Cardiac fibroblast (primary cell): Measurements from ENCODE around the gene GUCY1A2.

Experiments
- DNase-seq, 2 donors: peaks; one replicate each; pipeline versions ENCODE4 v3.0.0 to v3.0.0-alpha.2; 2010; ENCODE audit warnings: low read depth in 2 of 2
- H3K4me3 ChIP-seq, 2 donors: replicated peaks in 1 of 2; 1 replicate in 1 of 2; 2 replicates in 1 of 2; pipeline ENCODE4 v1.5.1; 2011; ENCODE audit warnings: low read depth in 2 of 2, low read length in 2 of 2, mild to moderate bottlenecking in 2 of 2, moderate library complexity in 1 of 2
- CTCF ChIP-seq: IDR thresholded peaks from one replicate; pipeline ENCODE4 v1.5.1; 2011; ENCODE audit warnings: low read depth, mild to moderate bottlenecking, low read length, inconsistent platforms

GUCY1A2 gene

DNA sequence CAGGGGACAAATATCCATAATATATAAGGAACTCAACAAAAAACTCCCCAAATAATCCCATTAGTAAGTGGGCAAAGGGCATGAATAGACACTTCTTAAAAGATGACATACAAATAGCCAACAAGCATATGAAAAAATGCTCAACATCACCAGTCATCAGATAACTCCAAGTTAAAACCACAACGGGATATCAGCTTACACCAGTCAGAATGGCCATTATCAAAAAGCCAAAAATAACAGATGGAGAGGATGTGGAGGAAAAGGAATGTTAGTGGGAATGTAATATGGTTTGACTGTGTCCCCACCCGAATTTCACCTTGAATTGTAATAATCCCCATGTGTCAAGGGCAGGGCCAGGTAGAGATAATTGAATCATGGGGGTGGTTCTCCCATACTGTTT lies 350.1 kb downstream of the GUCY1A2 start:
- no peak for TF ChIP-seq CTCF
- no peak overlapping the region for H3K4me3 ChIP-seq
- peak; percentile 36 to 58 for DNase-seq

- peak in 1 of 2 donors; percentile 56 for DNase-seq
- H3K4me3 ChIP-seq = no peak overlapping the region
- no peak for TF ChIP-seq CTCF
Measured at GRCh38 chr11:106656646-106657045, 361.6 kb downstream of the GUCY1A2 start.

DNA sequence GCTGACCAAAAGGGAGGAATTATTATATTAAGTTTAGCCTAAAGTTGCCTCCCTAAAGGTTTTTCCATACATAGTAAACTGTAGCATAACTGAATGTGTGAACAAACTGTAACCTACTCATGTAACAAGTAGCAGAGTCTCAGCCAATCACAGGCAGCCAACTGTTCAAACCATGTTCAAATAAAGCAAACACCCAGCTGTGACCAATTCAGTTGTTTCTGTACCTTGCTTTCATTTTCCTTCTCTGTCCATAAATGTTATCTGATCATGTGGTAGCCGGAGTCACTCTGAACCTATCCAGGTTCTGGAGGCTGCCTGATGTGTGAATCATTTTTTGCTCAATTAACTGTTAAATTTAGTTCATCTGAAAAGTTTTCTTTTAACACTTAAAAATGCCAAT lies 373.5 kb downstream of the GUCY1A2 start:
- no peak overlapping the region for H3K4me3 ChIP-seq
- peak; percentile 17 to 47 for DNase-seq
- no peak for TF ChIP-seq CTCF

GRCh38 chr11:106642331-106642730 lies 375.9 kb downstream of the GUCY1A2 start:
- H3K4me3 ChIP-seq = no peak overlapping the region
- no peak for TF ChIP-seq CTCF
- peak; percentile 0 to 37 for DNase-seq

- H3K4me3 ChIP-seq = no peak overlapping the region
- DNase-seq = no peak
- no peak for TF ChIP-seq CTCF
Measured at GRCh38 chr11:106632283-106632682, 386.0 kb downstream of the GUCY1A2 start.

GRCh38 chr11:106627694-106628093 lies 390.6 kb downstream of the GUCY1A2 start:
- no peak for TF ChIP-seq CTCF
- H3K4me3 ChIP-seq = no peak overlapping the region
- no peak for DNase-seq

- TF ChIP-seq CTCF = no peak
- H3K4me3 ChIP-seq = no peak overlapping the region
- DNase-seq = peak in 1 of 2 donors; percentile 39
Measured at GRCh38 chr11:106625566-106625965, 392.7 kb downstream of the GUCY1A2 start.
